Endothelial cell of umbilical vein (primary cell): ENCODE data around the gene GABBR2. TPM values are rescaled to one million over a fixed set of nuclear protein-coding genes. Genes with fewer than 3 reads are reported as not detected.

Experiments used
- BruUV-seq: library from RNA; stranded (reverse); fragments of 400-500 nt; replicated peaks from 2 replicates; lab custom pipeline; 2021; lab: Mats Ljungman, UMichigan
- CTCF ChIA-PET: fragments of 300-600, 350-600 bp; sonication (Branson Sonifier 250); formaldehyde crosslinking; loops from one replicate; lab custom pipeline; 2021; ENCODE audit warnings: antibody characterized with exemption, inconsistent platforms; lab: Charles Lee
- POLR2A ChIA-PET: fragments of 300-600, 350-600 bp; sonication (Branson Sonifier 250); formaldehyde crosslinking; loops from one replicate; lab custom pipeline; 2021; ENCODE audit warnings: antibody characterized with exemption, inconsistent platforms; lab: Charles Lee
- DNase-seq: peaks from one replicate; pipeline ENCODE4 v3.0.0-alpha.2; 2011; ENCODE audit warnings: low read depth, low spot score
- FAIRE-seq: peaks from 2 replicates; lab custom pipeline; 2011; peaks lifted over from hg19 to GRCh38; lab: Jason Lieb, UNC
- H2AFZ ChIP-seq: 2 replicates; pipeline ENCODE4 v1.6.0; 2012; ENCODE audit warnings: low read depth, low read length, control low read depth, inconsistent platforms
- H3K27ac ChIP-seq: 2 replicates; pipeline ENCODE4 v1.5.1; 2011; ENCODE audit warnings: low read depth, mild to moderate bottlenecking, control low read depth, low read length, moderate library complexity; ENCODE audit not compliant: insufficient read depth
- H3K27me3 ChIP-seq, 2 experiments: 2 replicates each; pipeline versions ENCODE4 v1.6.0 to v1.6.1; 2011; ENCODE audit warnings: low read length in 2 of 2, mixed read lengths in 1 of 2; ENCODE audit not compliant: control insufficient read depth in 2 of 2, insufficient read depth in 2 of 2
- H3K36me3 ChIP-seq, 2 experiments: 2 replicates in 1 of 2; 3 replicates in 1 of 2; pipeline ENCODE4 v1.5.1; 2011; ENCODE audit warnings: low read length in 2 of 2, mild to moderate bottlenecking in 1 of 2, moderate library complexity in 1 of 2; ENCODE audit not compliant: control insufficient read depth in 2 of 2, insufficient read depth in 2 of 2; ENCODE audit errors: extremely low read depth in 1 of 2
- H3K4me1 ChIP-seq: 3 replicates; pipeline ENCODE4 v1.5.1; 2011; ENCODE audit warnings: mild to moderate bottlenecking, low read length; ENCODE audit not compliant: control insufficient read depth, insufficient read depth; ENCODE audit errors: extremely low read depth
- H3K4me2 ChIP-seq: 2 replicates; pipeline ENCODE4 v1.6.1; 2011; ENCODE audit warnings: low read length, control low read depth, mixed read lengths; ENCODE audit not compliant: insufficient read depth
- H3K4me3 ChIP-seq, 3 experiments: fragments of 200-600 bp in 1 of 3; sonication (generic), shearing (Covaris generic) in 1 of 3; replicated peaks in 1 of 3; 2 replicates each; pipeline ENCODE4 v1.5.1; 2011 to 2016; ENCODE audit warnings: control low read depth in 3 of 3, low read length in 3 of 3, mild to moderate bottlenecking in 2 of 3, inconsistent platforms in 1 of 3, low read depth in 1 of 3, moderate library complexity in 1 of 3; ENCODE audit not compliant: insufficient read depth in 1 of 3
- H3K79me2 ChIP-seq: 2 replicates; pipeline ENCODE4 v1.6.0; 2012; ENCODE audit warnings: low read length, inconsistent platforms; ENCODE audit not compliant: control insufficient read depth, insufficient read depth
- H3K9ac ChIP-seq: replicated peaks from 2 replicates; pipeline ENCODE3; 2011; ENCODE audit warnings: low read length, control low read depth; ENCODE audit not compliant: insufficient read depth; ENCODE audit errors: extremely low read depth
- H3K9me1 ChIP-seq: replicated peaks from 3 replicates; pipeline ENCODE4 v1.6.0; 2011; ENCODE audit warnings: mild to moderate bottlenecking, low read length; ENCODE audit not compliant: control insufficient read depth, insufficient read depth; ENCODE audit errors: extremely low read depth
- H3K9me3 ChIP-seq: replicated peaks from 2 replicates; pipeline ENCODE4 v1.5.1; 2012; ENCODE audit warnings: low read length, inconsistent platforms; ENCODE audit not compliant: control insufficient read depth, insufficient read depth
- H4K20me1 ChIP-seq: replicated peaks from 2 replicates; pipeline ENCODE3; 2011; ENCODE audit warnings: mild to moderate bottlenecking, low read length; ENCODE audit not compliant: control insufficient read depth, insufficient read depth; ENCODE audit errors: extremely low read depth
- CTCF ChIP-seq, 2 donors: IDR thresholded peaks; 1 replicate in 1 of 2; 2 replicates in 1 of 2; pipeline ENCODE4 v1.5.1; 2011; ENCODE audit warnings: low read length in 2 of 2, mild to moderate bottlenecking in 2 of 2, moderate library complexity in 2 of 2, control low read depth in 1 of 2, inconsistent platforms in 1 of 2, low read depth in 1 of 2; ENCODE audit not compliant: insufficient read depth in 1 of 2; ENCODE audit errors: extremely low read depth in 1 of 2
- EZH2 ChIP-seq: IDR thresholded peaks from 2 replicates; pipeline ENCODE4 v1.6.1; 2012; ENCODE audit warnings: borderline replicate concordance, low read depth, mild to moderate bottlenecking, moderate library complexity, low read length, inconsistent platforms; ENCODE audit not compliant: severe bottlenecking
- FOS ChIP-seq: IDR thresholded peaks from 2 replicates; pipeline ENCODE4 v1.6.1; 2011; ENCODE audit warnings: mild to moderate bottlenecking, low read length, moderate library complexity, borderline replicate concordance; ENCODE audit not compliant: insufficient read depth
- GATA2 ChIP-seq: IDR thresholded peaks from 2 replicates; pipeline ENCODE4 v1.7.0; 2011; ENCODE audit warnings: low read depth, mild to moderate bottlenecking, moderate library complexity, mixed read lengths, low read length; ENCODE audit not compliant: insufficient read length, insufficient read depth
- MYC ChIP-seq: IDR thresholded peaks from one replicate; pipeline ENCODE4 v1.6.1; 2011; ENCODE audit warnings: mild to moderate bottlenecking, low read depth, low read length
- POLR2A ChIP-seq: IDR thresholded peaks from 2 replicates; pipeline ENCODE4 v1.6.1; 2012; ENCODE audit warnings: low read depth, mild to moderate bottlenecking, control low read depth, low read length
- POLR2AphosphoS5 ChIP-seq: IDR thresholded peaks from 2 replicates; pipeline ENCODE4 v1.6.1; 2012; ENCODE audit warnings: low read depth, mild to moderate bottlenecking, control low read depth, low read length, moderate library complexity; ENCODE audit not compliant: insufficient read depth
- dilution Hi-C: fragments of 300-500 bp; cut with MboI; formaldehyde crosslinking; loops from one replicate; pipeline ENCODE4 v1.15.0; 2019; ENCODE audit warnings: low sequenced_read_pairs; ENCODE audit not compliant: extremely low pct_ligation_motif_present
- intact Hi-C: fragments of 100-400 bp; cut with micrococcal nuclease; formaldehyde crosslinking; loops from one replicate; pipeline ENCODE4 v1.10.0; 2022
- polyA plus RNA-seq, 4 experiments: library from polyadenylated mRNA; depleted of rRNA in 3 of 4; stranded (reverse) in 3 of 4; unstranded in 1 of 4; fragments of >200 nt; gene quantifications; 2 replicates each; pipeline versions ENCODE4 v1.2.1 to v1.2.3, GENCODE V29; 2011 to 2012; ENCODE audit warnings: missing spikeins in 1 of 4
- total RNA-seq: library from RNA; stranded (reverse); gene quantifications from 2 replicates; pipeline ENCODE4 v1.2.3, GENCODE V29; 2021

Gene GABBR2
- total and polyA plus RNA-seq, 2 donors (not counting 3 experiments of a cell fraction or from before 2014, with no cell fraction given): 1.1 to 9.2 TPM

DNA sequence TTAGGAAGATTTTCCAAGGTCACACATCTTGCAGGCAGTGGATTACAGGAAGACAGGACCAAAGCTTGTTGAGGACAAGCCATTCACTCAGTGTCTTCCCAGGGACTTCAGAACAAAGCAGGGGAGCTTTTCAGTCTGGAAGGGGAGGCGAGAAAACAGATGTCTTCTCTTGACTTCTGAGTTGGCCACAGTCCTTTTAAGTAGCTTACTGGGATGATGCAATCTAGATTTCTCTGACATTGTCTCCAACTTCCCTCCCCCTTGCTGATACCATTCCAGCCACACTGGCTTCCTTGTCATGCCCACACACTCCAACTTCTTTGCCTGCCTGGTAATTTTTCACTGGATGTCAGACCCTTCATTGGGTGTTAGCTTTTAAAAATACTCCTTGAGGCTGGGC lies 279.1 kb downstream of the GABBR2 start:
- no peaks in the 10 kb centered on the region for H3K79me2 ChIP-seq
- no peak for FAIRE-seq

More for the DNA sequence above, 279.1 kb downstream of the GABBR2 start:
- BruUV-seq: no TSS peak
- no peak overlapping the region for H3K4me3 ChIP-seq
- no peaks in the 10 kb centered on the region for H4K20me1 ChIP-seq
- H3K27ac ChIP-seq: no peak overlapping the region
- no peak overlapping the region for H2AFZ ChIP-seq
- H3K36me3 ChIP-seq: no peaks in the 10 kb centered on the region
- H3K27me3 ChIP-seq: no peaks in the 10 kb centered on the region
- dilution Hi-C loops (no loop called here), intact Hi-C loops (loop anchor here (5.0 kb wide), 1 partner anchor 112 kb away; no protein-coding TSS in a partner anchor)
- H3K9ac ChIP-seq: no peak overlapping the region
- no peaks in the 10 kb centered on the region for H3K9me1 ChIP-seq
- DNase-seq: no peak
- POLR2A ChIA-PET: no interaction called here
- H3K4me2 ChIP-seq: no peak overlapping the region
- CTCF ChIA-PET: interaction anchor here (0.9 to 1.3 kb wide), 3 partner anchors 13 to 346 kb away, joined by 3 to 6 read pairs (median 5); no protein-coding TSS in a partner anchor
- TF ChIP-seq CTCF (IDR thresholded peaks at IDR 0.05; ENCODE audit: extremely low read depth in 1 of 2, insufficient read depth in 1 of 2, low read depth in 1 of 2, low read length in 2 of 2) (no peak), GATA2 (no peak), POLR2A (no peak), EZH2 (no peak), FOS (no peak), MYC (no peak), POLR2AphosphoS5 (no peak)
- no peaks in the 10 kb centered on the region for H3K4me1 ChIP-seq
- no peaks in the 10 kb centered on the region for H3K9me3 ChIP-seq
